ENCODE results near the gene KDM4C.

DNA sequence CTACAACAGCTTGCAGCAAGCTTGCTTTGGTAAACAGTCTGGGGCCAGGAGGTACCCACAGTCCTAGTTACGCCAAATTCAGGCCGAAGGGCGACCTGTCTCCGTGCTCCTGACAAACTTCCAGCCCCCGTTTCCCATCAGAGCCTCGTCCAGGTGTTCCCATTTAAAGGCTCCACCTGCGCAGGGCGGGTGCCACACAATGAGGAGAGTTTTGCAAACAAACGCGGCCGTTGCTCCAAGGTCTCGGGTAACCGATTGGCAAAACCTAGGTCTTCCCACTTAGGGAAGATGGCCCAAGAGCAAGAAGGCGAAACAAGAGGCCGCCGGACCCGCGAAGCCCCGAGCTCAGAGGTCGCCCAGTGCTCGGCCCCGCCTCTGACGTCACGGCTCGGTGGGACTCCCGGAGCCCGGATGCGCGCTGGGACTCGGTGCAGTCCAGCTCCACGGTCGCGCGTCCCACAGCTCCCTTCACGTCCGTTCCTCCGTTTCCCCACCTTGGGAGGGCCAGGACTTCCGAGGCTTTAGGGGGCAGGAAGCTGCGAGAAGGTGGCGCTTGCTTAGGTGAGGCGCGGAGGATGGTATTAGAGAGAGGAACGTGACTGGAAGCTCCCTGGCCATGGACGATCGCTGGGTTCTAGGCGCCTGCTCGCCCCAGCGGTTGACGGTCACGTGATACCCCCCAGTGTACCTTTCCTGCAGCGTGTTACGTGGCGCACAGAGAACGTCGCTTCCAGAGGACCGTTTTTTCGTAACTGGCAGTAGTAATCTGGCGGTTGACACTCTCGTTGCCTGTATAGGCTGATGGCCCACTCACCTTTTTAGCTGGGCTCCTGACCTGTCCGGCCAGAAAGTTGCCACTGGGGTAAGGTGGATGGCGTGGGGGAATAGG is 41.8 kb upstream of the KDM4C start:
- TF ChIP-seq SUZ12 (IDR thresholded peaks at IDR 0.05; ENCODE audit: low read length) (no peak), CEBPB (IDR thresholded peaks at IDR 0.05; ENCODE audit: low read depth, low read length) (no peak), YY1 (IDR thresholded peaks at IDR 0.05; ENCODE audit: low read depth, low read length) (no peak), POLR2AphosphoS5 (IDR thresholded peaks at IDR 0.05; ENCODE audit: low read depth, low read length) (no peak), TAF1 (IDR thresholded peaks at IDR 0.05; ENCODE audit: low read depth, low read length) (no peak), RFX5 (IDR thresholded peaks at IDR 0.05; ENCODE audit: borderline replicate concordance, low read depth, low read length) (no peak), SRF (IDR thresholded peaks at IDR 0.05; ENCODE audit: low read depth, low read length) (no peak)
- TF ChIP-seq, protein P1, sequence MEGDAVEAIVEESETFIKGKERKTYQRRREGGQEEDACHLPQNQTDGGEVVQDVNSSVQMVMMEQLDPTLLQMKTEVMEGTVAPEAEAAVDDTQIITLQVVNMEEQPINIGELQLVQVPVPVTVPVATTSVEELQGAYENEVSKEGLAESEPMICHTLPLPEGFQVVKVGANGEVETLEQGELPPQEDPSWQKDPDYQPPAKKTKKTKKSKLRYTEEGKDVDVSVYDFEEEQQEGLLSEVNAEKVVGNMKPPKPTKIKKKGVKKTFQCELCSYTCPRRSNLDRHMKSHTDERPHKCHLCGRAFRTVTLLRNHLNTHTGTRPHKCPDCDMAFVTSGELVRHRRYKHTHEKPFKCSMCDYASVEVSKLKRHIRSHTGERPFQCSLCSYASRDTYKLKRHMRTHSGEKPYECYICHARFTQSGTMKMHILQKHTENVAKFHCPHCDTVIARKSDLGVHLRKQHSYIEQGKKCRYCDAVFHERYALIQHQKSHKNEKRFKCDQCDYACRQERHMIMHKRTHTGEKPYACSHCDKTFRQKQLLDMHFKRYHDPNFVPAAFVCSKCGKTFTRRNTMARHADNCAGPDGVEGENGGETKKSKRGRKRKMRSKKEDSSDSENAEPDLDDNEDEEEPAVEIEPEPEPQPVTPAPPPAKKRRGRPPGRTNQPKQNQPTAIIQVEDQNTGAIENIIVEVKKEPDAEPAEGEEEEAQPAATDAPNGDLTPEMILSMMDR (IDR thresholded peaks at IDR 0.05; ENCODE audit: control extremely low read depth in 1 of 3, insufficient read depth in 1 of 3, low read depth in 1 of 3, low read length in 3 of 3), result no peak

Data from H1 (cell line).